Measurements from ENCODE around the gene SRM.
"Not testable (repeated sequence)": the region's sequence is repeated elsewhere in the genome, so short reads cannot be mapped to it uniquely, and the experiment has no call there.

Gene SRM

GRCh38 chr1:11059968-11060830, at the start of gene SRM:
Gene SRM (minus strand): TSS chr1:11060018. CDS start chr1:11059943, 75 bp downstream.
- DNase-seq: peak; percentile 92

GRCh38 chr1:11109047-11109760, 49.4 kb upstream of the SRM start:
- DNase-seq: no peak

GRCh38 chr1:11107599-11107998, 47.8 kb upstream of the SRM start:
- no peak for DNase-seq

- no peak for DNase-seq
These were observed 45.8 kb upstream of the SRM start for GRCh38 chr1:11105586-11105985.

GRCh38 chr1:11101347-11101746, 41.5 kb upstream of the SRM start:
- DNase-seq: no peak

- DNase-seq: not testable (repeated sequence)
These were observed 41.0 kb upstream of the SRM start for GRCh38 chr1:11100806-11101205.

- DNase-seq: peak; percentile 53
These were observed 40.3 kb upstream of the SRM start for GRCh38 chr1:11100149-11100493.

GRCh38 chr1:11099310-11100148, 39.7 kb upstream of the SRM start, which contains the start of gene EXOSC10:
Gene EXOSC10 (minus strand): TSS chr1:11099869. CDS start chr1:11099831, 38 bp downstream.
- peak; percentile 94 for DNase-seq

GRCh38 chr1:11098931-11099309, 39.1 kb upstream of the SRM start:
- DNase-seq: no peak

GRCh38 chr1:11083784-11084183, 24.0 kb upstream of the SRM start:
- DNase-seq: not testable (repeated sequence)

GRCh38 chr1:11080931-11081330, 21.1 kb upstream of the SRM start:
- DNase-seq: no peak

GRCh38 chr1:11078631-11079030, 18.8 kb upstream of the SRM start:
- DNase-seq: no peak

- not testable (repeated sequence) for DNase-seq
These were observed 13.6 kb upstream of the SRM start for GRCh38 chr1:11073398-11073797.

- peak; percentile 76 for DNase-seq
These were observed 12.5 kb upstream of the SRM start for GRCh38 chr1:11072216-11072917.

- DNase-seq: peak; percentile 82
These were observed 11.8 kb upstream of the SRM start for GRCh38 chr1:11071463-11072215.

GRCh38 chr1:11070876-11071275, 11.1 kb upstream of the SRM start:
- no peak for DNase-seq

- DNase-seq: no peak
These were observed 9.0 kb upstream of the SRM start for GRCh38 chr1:11068600-11069473.

- no peak for DNase-seq
These were observed 8.1 kb upstream of the SRM start for GRCh38 chr1:11067716-11068599.

- no peak for DNase-seq
These were observed 6.0 kb upstream of the SRM start for GRCh38 chr1:11065796-11066195.

GRCh38 chr1:11064942-11065341, 5.1 kb upstream of the SRM start:
- DNase-seq: no peak
